H1 (cell line): ENCODE data around the gene HEXIM1. TPM values are rescaled to one million over a fixed set of nuclear protein-coding genes. Genes with fewer than 3 reads are reported as not detected.
"Not testable (repeated sequence)": the region's sequence is repeated elsewhere in the genome, so short reads cannot be mapped to it uniquely, and the experiment has no call there.

ENCODE experiments used
- CTCF ChIA-PET: fragments of 300-600 bp; sonication (Branson Sonifier 250); formaldehyde crosslinking; loops from one replicate; lab custom pipeline; 2021; ENCODE audit not compliant: partially characterized antibody; lab: Charles Lee
- POLR2A ChIA-PET: fragments of 300-600 bp; sonication (Branson Sonifier 250); formaldehyde crosslinking; loops from one replicate; lab custom pipeline; 2021; ENCODE audit warnings: inconsistent platforms; ENCODE audit not compliant: partially characterized antibody; lab: Charles Lee
- DNase-seq, 2 experiments: peaks; one replicate each; pipeline versions ENCODE4 v3.0.0 to v3.0.0-alpha.2; 2010 to 2022; ENCODE audit warnings: low spot score in 2 of 2, low read depth in 1 of 2, mixed read lengths in 1 of 2
- FAIRE-seq: peaks from 2 replicates; lab custom pipeline; 2011; peaks lifted over from hg19 to GRCh38; lab: Jason Lieb, UNC
- H2AFZ ChIP-seq: 2 replicates; pipeline ENCODE4 v1.8.1; 2012; ENCODE audit warnings: low read length, inconsistent platforms
- H2AK5ac ChIP-seq: 2 replicates; pipeline ENCODE4 v1.6.1; 2013; ENCODE audit warnings: low read depth, low read length
- H2BK120ac ChIP-seq: replicated peaks from 2 replicates; pipeline ENCODE3; 2013; ENCODE audit warnings: low read depth, low read length, inconsistent platforms
- H2BK12ac ChIP-seq: 2 replicates; pipeline ENCODE4 v1.6.1; 2013; ENCODE audit warnings: low read depth, low read length
- H2BK15ac ChIP-seq: 2 replicates; pipeline ENCODE4 v1.6.1; 2013; ENCODE audit warnings: low read length
- H2BK20ac ChIP-seq: 2 replicates; pipeline ENCODE4 v1.6.1; 2013; ENCODE audit warnings: low read length
- H2BK5ac ChIP-seq: 2 replicates; pipeline ENCODE4 v1.6.1; 2013; ENCODE audit warnings: low read depth, low read length
- H3K14ac ChIP-seq: 2 replicates; pipeline ENCODE4 v1.6.1; 2013; ENCODE audit warnings: inconsistent platforms; ENCODE audit not compliant: insufficient read length
- H3K18ac ChIP-seq: 2 replicates; pipeline ENCODE4 v1.6.1; 2013; ENCODE audit warnings: low read length; ENCODE audit errors: extremely low read depth
- H3K23ac ChIP-seq: 2 replicates; pipeline ENCODE4 v1.6.1; 2013; ENCODE audit warnings: inconsistent platforms; ENCODE audit not compliant: insufficient read length
- H3K23me2 ChIP-seq: 2 replicates; pipeline ENCODE4 v1.6.1; 2013; ENCODE audit warnings: low read depth, low read length
- H3K27ac ChIP-seq: 2 replicates; pipeline ENCODE4 v1.6.1; 2011; ENCODE audit warnings: low read depth, low read length, inconsistent platforms
- H3K27me3 ChIP-seq, 4 experiments: replicated peaks in 1 of 4; 1 replicate in 1 of 4; 2 replicates in 3 of 4; pipeline versions ENCODE4 v1.6.1 to v1.8.1; 2011 to 2013; ENCODE audit warnings: low read length in 3 of 4, mild to moderate bottlenecking in 3 of 4, inconsistent platforms in 2 of 4, mixed read lengths in 2 of 4, moderate library complexity in 1 of 4; ENCODE audit not compliant: control insufficient read depth in 3 of 4, insufficient read depth in 3 of 4; ENCODE audit errors: extremely low read depth in 1 of 4
- H3K36me3 ChIP-seq, 4 experiments: 2 replicates each; pipeline versions ENCODE4 v1.6.1 to v1.8.1; 2011 to 2013; ENCODE audit warnings: mild to moderate bottlenecking in 4 of 4, low read length in 3 of 4, moderate library complexity in 2 of 4, control low read depth in 1 of 4, inconsistent platforms in 1 of 4; ENCODE audit not compliant: insufficient read depth in 4 of 4, control insufficient read depth in 2 of 4
- H3K4ac ChIP-seq: replicated peaks from 2 replicates; pipeline ENCODE3; 2013; ENCODE audit warnings: low read length, low read depth, mixed read lengths, inconsistent platforms; ENCODE audit not compliant: insufficient read length
- H3K4me1 ChIP-seq, 4 experiments: replicated peaks in 1 of 4; 1 replicate in 1 of 4; 2 replicates in 3 of 4; pipeline versions ENCODE4 v1.6.1 to v1.8.1; 2011 to 2013; ENCODE audit warnings: low read length in 3 of 4, inconsistent platforms in 2 of 4, mixed read lengths in 1 of 4; ENCODE audit not compliant: insufficient read depth in 4 of 4, control insufficient read depth in 3 of 4
- H3K4me2 ChIP-seq, 2 experiments: 2 replicates each; pipeline versions ENCODE4 v1.6.1 to v1.8.1; 2011 to 2013; ENCODE audit warnings: low read depth in 2 of 2, low read length in 2 of 2, control low read depth in 1 of 2, inconsistent platforms in 1 of 2, mild to moderate bottlenecking in 1 of 2; ENCODE audit not compliant: insufficient read depth in 1 of 2
- H3K4me3 ChIP-seq, 4 experiments: fragments of 200-600, 300-600 bp in 1 of 4; sonication (generic), shearing (Covaris generic), sonication (Bioruptor Twin) in 1 of 4; 2 replicates each; pipeline versions ENCODE4 v1.5.1 to v1.8.1; 2011 to 2016; ENCODE audit warnings: low read length in 4 of 4, low read depth in 3 of 4, control low read depth in 2 of 4, inconsistent platforms in 2 of 4, mild to moderate bottlenecking in 2 of 4, mixed read lengths in 1 of 4, moderate library complexity in 1 of 4; ENCODE audit not compliant: insufficient read depth in 2 of 4; ENCODE audit errors: extremely low read depth in 1 of 4
- H3K56ac ChIP-seq: replicated peaks from 2 replicates; pipeline ENCODE3; 2013; ENCODE audit warnings: low read depth, mild to moderate bottlenecking, mixed read lengths, low read length, inconsistent platforms; ENCODE audit not compliant: insufficient read length
- H3K79me1 ChIP-seq: 2 replicates; pipeline ENCODE4 v1.6.1; 2013; ENCODE audit warnings: low read depth, low read length, control low read depth
- H3K79me2 ChIP-seq, 2 experiments: 2 replicates each; pipeline versions ENCODE4 v1.6.1 to v1.8.1; 2012 to 2013; ENCODE audit warnings: low read length in 2 of 2, mild to moderate bottlenecking in 2 of 2, inconsistent platforms in 1 of 2; ENCODE audit not compliant: insufficient read depth in 2 of 2, control insufficient read depth in 1 of 2
- H3K9ac ChIP-seq, 4 experiments: replicated peaks in 1 of 4; 1 replicate in 1 of 4; 2 replicates in 3 of 4; pipeline versions ENCODE4 v1.6.1 to v1.8.1; 2011 to 2013; ENCODE audit warnings: low read depth in 3 of 4, low read length in 3 of 4, control low read depth in 2 of 4, mild to moderate bottlenecking in 2 of 4, moderate library complexity in 2 of 4, inconsistent platforms in 1 of 4; ENCODE audit errors: extremely low read depth in 1 of 4
- H3K9me3 ChIP-seq, 2 experiments: 2 replicates each; pipeline versions ENCODE4 v1.6.1 to v1.8.1; 2012 to 2013; ENCODE audit warnings: mild to moderate bottlenecking in 2 of 2, moderate library complexity in 2 of 2, control low read depth in 1 of 2, inconsistent platforms in 1 of 2, low read depth in 1 of 2, low read length in 1 of 2, mixed read lengths in 1 of 2; ENCODE audit not compliant: insufficient read depth in 2 of 2
- H4K20me1 ChIP-seq, 2 experiments: replicated peaks in 1 of 2; 2 replicates each; pipeline versions ENCODE3 to v1.8.1; 2011 to 2013; ENCODE audit warnings: inconsistent platforms in 2 of 2, low read length in 2 of 2, mild to moderate bottlenecking in 1 of 2; ENCODE audit not compliant: insufficient read depth in 2 of 2, control insufficient read depth in 1 of 2
- H4K5ac ChIP-seq: 2 replicates; pipeline ENCODE4 v1.6.1; 2013; ENCODE audit warnings: low read length, low read depth, mixed read lengths, inconsistent platforms; ENCODE audit not compliant: insufficient read length
- H4K8ac ChIP-seq: 2 replicates; pipeline ENCODE4 v1.8.0; 2013; ENCODE audit warnings: mild to moderate bottlenecking, moderate library complexity, low read length, inconsistent platforms; ENCODE audit not compliant: insufficient read depth; ENCODE audit errors: extremely low read depth
- H4K91ac ChIP-seq: replicated peaks from 2 replicates; pipeline ENCODE3; 2013; ENCODE audit warnings: low read length, mixed read lengths, inconsistent platforms; ENCODE audit not compliant: insufficient read length
- WGBS, 2 experiments: shearing (Covaris generic) in 1 of 2; methylation state at CpG; one replicate each; pipeline versions ENCODE4 v1.1.6 to v1.1.7; 2013 to 2015; ENCODE audit warnings: low lambda C conversion rate in 2 of 2, mixed read lengths in 2 of 2, inconsistent platforms in 1 of 2, low coverage in 1 of 2, missing lambda C conversion rate in 1 of 2; ENCODE audit not compliant: insufficient replicate concordance in 2 of 2, insufficient coverage in 1 of 2, insufficient read length in 1 of 2; ENCODE audit errors: extremely low coverage in 1 of 2, missing lambda C conversion rate in 1 of 2; 5-methylcytosine and 5-hydroxymethylcytosine counted together
- polyA plus RNA-seq, 7 experiments: library from polyadenylated mRNA; depleted of rRNA in 3 of 7; stranded (reverse) in 5 of 7; unstranded in 2 of 7; fragments of >200 nt in 5 of 7; fragments of 200-250 nt in 2 of 7; gene quantifications; 1 replicate in 5 of 7; 2 replicates in 1 of 7; 4 replicates in 1 of 7; pipeline versions ENCODE4 v1.2.1 to v1.2.3, GENCODE V29; 2011 to 2013; ENCODE audit warnings: missing spikeins in 2 of 7, mixed read lengths in 2 of 7
- total RNA-seq: library from RNA; stranded (reverse); fragmentation: NEBNext Ultra II Directional; extraction: Animal tissue kit (Norgen Biotek cat#: 25700); gene quantifications from 2 replicates; pipeline ENCODE4 v1.2.1, GENCODE V29; 2021

The HEXIM1 gene
- total and polyA plus RNA-seq, 2 of the 8 experiments (the other 6 are each of a cell fraction or from before 2014, with no cell fraction given), result 9.1 to 38.3 TPM

- not testable (repeated sequence) for H3K23ac ChIP-seq, H4K91ac ChIP-seq, H3K27ac ChIP-seq, H4K20me1 ChIP-seq, H2BK120ac ChIP-seq, H4K8ac ChIP-seq, H3K18ac ChIP-seq, H3K36me3 ChIP-seq, H3K4ac ChIP-seq, H3K56ac ChIP-seq, H2BK20ac ChIP-seq, H3K14ac ChIP-seq, H3K4me2 ChIP-seq, H4K5ac ChIP-seq, H2AK5ac ChIP-seq, H3K4me3 ChIP-seq, H3K23me2 ChIP-seq, H3K79me1 ChIP-seq, FAIRE-seq, H3K27me3 ChIP-seq, DNase-seq, H3K79me2 ChIP-seq, H3K9me3 ChIP-seq, H3K9ac ChIP-seq, H2AFZ ChIP-seq, H2BK15ac ChIP-seq
- Histone ChIP-seq H2BK12ac (peak overlapping the region; percentile 27; the same call in 1 of the 2 replicates), H3K4me1 (peaks cover 0 to 18% (median 10%) of the 10 kb centered on the region in 4 experiments; a peak in 5 of 7 replicates), H2BK5ac (0 out of 2 replicates have a peak overlapping the region, but pooled peaks have one; percentile 52)
- ChIA-PET CTCF (interaction anchor here (1.1 to 3.0 kb wide), 4 partner anchors 10 to 73 kb away, joined by 3 to 17 read pairs (median 5); partner anchors contain the start of gene ACBD4), POLR2A (interaction anchor here (15.8 kb wide), 1 partner anchor 24 kb away, joined by 185 read pairs; the partner anchor contains the start of gene HEXIM1)
- WGBS, 2 experiments, result 99% methylated on average over 5 of the region's 5 CpGs; no CpG with 5 or more reads in 1 of the 2 experiments
These were observed 23.5 kb upstream of the HEXIM1 start for GRCh38 chr17:45124797-45125122.
